PFSK-1 (cell line): Measurements from ENCODE around the gene ZNF845.

Experiments
- FOXP2 ChIP-seq: optimal IDR thresholded peaks from 2 replicates; pipeline ENCODE3; 2011; ENCODE audit warnings: borderline replicate concordance, control low read depth, inconsistent platforms; ENCODE audit not compliant: insufficient read depth; ENCODE audit errors: extremely low read length, extremely low read depth
- POLR2AphosphoS5 ChIP-seq: IDR thresholded peaks from 2 replicates; pipeline ENCODE4 v1.6.1; 2012; ENCODE audit warnings: low read depth, mild to moderate bottlenecking, control low read depth, low read length, moderate library complexity
- TAF1 ChIP-seq: IDR thresholded peaks from 2 replicates; pipeline ENCODE4 v1.6.1; 2012; ENCODE audit warnings: low read length, control low read depth, borderline replicate concordance; ENCODE audit not compliant: insufficient read depth

DNA sequence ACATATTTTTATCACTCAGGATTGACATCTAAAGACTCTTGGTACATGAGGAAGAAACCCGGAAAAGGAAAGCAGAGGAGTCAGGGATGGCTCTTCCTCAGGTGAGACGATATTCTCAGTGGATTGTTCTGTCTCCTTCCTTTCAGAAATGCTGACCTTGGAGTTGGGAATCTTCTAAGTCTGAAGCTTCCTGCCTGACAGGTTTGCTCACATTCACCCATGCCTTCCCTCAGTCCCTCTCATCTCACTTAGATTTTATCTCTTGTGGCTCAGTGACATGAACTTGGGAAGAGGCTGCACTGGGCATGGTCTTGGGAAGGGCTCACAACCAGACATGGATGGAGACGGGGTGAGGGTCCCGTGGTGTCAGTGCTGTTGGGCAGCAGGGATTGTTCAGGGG is 38.6 kb downstream of the ZNF845 start:
- TF ChIP-seq POLR2AphosphoS5 (no peak), TAF1 (no peak), FOXP2 (no peak)
